ENCODE results near the gene KMT2C.

KMT2C gene

DNA sequence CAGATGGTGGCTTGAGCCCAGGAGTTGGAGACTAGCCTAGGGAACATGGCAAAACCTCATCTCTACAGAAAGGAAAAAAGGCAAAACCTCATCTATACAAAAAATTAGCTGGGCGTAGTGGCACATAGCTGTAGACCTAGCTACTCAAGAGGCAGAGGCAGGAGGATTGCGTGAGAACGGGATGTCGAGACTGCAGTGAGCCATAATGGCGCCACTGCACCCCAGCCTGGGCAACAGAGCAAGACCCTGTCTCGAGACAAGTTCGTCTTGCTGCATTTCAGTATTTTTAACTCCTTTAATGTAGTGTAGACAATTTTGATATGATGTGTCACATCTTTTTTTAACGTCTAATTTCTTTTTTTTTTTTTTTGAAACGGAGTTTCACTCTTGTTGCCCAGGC lies 31.4 kb upstream of the KMT2C start:
- H3K4me3 ChIP-seq: no peak overlapping the region
- no peak overlapping the region for H3K27ac ChIP-seq
- no peak for DNase-seq (ENCODE audit: low spot score)
- TF ChIP-seq, protein P1, sequence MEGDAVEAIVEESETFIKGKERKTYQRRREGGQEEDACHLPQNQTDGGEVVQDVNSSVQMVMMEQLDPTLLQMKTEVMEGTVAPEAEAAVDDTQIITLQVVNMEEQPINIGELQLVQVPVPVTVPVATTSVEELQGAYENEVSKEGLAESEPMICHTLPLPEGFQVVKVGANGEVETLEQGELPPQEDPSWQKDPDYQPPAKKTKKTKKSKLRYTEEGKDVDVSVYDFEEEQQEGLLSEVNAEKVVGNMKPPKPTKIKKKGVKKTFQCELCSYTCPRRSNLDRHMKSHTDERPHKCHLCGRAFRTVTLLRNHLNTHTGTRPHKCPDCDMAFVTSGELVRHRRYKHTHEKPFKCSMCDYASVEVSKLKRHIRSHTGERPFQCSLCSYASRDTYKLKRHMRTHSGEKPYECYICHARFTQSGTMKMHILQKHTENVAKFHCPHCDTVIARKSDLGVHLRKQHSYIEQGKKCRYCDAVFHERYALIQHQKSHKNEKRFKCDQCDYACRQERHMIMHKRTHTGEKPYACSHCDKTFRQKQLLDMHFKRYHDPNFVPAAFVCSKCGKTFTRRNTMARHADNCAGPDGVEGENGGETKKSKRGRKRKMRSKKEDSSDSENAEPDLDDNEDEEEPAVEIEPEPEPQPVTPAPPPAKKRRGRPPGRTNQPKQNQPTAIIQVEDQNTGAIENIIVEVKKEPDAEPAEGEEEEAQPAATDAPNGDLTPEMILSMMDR (IDR thresholded peaks at IDR 0.05): no peak

DNA sequence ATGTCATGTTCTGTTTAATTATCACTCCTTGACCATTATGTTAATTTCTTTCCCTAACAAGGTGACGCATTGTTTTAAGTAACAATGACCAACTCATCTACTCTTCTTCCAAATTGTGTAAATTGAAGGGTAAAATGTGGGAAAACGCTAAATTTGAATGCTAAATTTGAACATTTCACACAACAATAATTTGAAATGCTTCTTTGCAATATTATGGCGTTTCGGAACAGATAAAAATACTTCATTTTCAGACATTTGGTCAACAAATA lies 29.2 kb upstream of the KMT2C start:
- no peak for DNase-seq (ENCODE audit: low spot score)
- TF ChIP-seq, protein P1 (IDR thresholded peaks at IDR 0.05): no peak
- Histone ChIP-seq H3K4me3 (peak overlapping the region; percentile 80), H3K27ac (peak overlapping the region; percentile 95 to 100)

DNA sequence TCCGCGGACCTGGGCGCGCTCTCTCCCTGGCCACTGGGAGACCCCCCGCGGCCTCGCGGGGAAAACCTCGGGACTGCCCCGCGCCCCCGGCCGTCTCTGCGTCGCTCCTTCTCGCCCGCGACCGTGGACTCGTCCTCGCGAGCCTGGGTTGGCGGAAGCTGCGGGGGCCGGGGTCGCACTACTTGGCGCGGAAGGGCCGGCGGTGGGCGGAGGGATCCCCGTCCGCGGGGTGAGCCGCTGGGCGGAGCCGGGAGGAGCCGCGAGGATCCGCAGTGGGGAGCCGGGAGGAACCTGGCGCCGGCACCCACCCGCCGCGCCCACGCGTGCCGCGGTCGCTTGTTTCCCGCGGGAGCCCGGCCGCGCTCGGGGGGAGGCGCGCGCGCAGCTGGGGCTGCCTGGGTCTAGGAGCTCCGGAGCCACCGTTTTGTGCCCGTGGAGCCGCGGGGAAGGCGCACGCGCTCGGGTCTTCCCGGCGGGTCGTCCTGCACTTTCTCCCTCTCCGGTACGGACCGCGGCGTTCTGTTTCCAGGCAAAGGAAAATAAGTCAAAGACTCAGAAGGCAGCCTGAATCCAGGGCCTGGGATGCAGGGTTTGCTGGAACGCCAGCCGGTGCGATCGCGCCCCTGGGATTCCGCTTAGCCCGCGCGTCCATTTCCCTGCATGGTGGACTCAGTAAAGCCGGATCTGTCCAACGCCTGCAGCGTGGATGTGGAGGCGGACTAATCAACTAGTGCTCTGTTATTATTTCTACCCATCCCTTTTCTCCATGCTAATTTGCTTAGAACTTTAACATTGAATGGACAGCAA lies 28.7 kb upstream of the KMT2C start:
- TF ChIP-seq, protein P1 (IDR thresholded peaks at IDR 0.05): no peak
- H3K27ac ChIP-seq: peak overlapping the region; percentile 95 to 100

GRCh38 chr7:152463709-152464311 lies 28.0 kb upstream of the KMT2C start:
- peak; percentile 100 for DNase-seq (ENCODE audit: low spot score)
- peak overlapping the region; percentile 80 for H3K4me3 ChIP-seq

More for the DNA sequence above, 28.7 kb upstream of the KMT2C start:
- DNase-seq (ENCODE audit: low spot score): peak; percentile 83
- peak overlapping the region; percentile 80 for H3K4me3 ChIP-seq

GRCh38 chr7:152462995-152463708 lies 27.3 kb upstream of the KMT2C start:
- Histone ChIP-seq H3K4me3 (peak overlapping the region; percentile 76), H3K27ac (peak overlapping the region; percentile 66 to 95)
- DNase-seq (ENCODE audit: low spot score): no peak
- TF ChIP-seq, protein P1 (IDR thresholded peaks at IDR 0.05): no peak

More at GRCh38 chr7:152463709-152464311, 28.0 kb upstream of the KMT2C start:
- peak overlapping the region; percentile 95 to 100 for H3K27ac ChIP-seq
- TF ChIP-seq, protein P1 (IDR thresholded peaks at IDR 0.05): no peak

DNA sequence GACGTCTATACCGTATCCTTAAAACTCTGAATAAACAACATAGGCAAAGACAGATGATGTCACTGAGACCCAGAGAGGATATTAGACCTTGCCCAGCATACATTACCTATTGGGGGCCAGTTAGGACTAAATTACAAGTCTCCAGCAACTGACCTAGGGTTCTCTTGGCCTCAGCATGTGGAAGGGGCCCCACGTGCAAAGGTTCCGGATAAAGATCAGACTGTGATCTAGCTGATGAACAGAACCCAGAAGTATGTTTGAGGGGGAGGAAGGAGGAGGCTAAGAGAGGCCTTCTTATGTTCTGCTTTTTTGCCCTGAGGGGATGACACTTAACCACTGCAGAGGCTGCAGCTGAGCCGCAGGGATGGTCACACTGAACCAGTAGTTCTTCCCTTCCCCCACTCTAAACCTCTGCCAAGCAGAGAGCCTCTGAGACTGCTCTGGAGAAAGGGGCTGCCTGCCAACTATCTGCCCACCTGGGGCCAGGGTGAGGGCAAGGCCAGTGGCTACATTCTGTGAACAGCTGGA lies 24.0 kb upstream of the KMT2C start:
- Histone ChIP-seq H3K4me3 (no peak overlapping the region), H3K27ac (peak overlapping the region in 1 of 2 donors; percentile 13)
- no peak for DNase-seq (ENCODE audit: low spot score)
- TF ChIP-seq, protein P1 (IDR thresholded peaks at IDR 0.05): no peak
